Left lung (tissue), 10 donors: ENCODE results near the gene CHAC2. TPM values are rescaled to one million over a fixed set of nuclear protein-coding genes. Genes with fewer than 3 reads are reported as not detected.

Source experiments
- ATAC-seq: fragments of 200-7000 bp; cut with Tn5 transposase; one replicate; pipeline ENCODE4 v1.9.1; 2020; ENCODE audit warnings: moderate library complexity
- DNase-seq, 4 donors: peaks; one replicate each; pipeline ENCODE4 v3.0.0-alpha.2; 2013 to 2020
- H3K27ac ChIP-seq, 2 donors: fragments of 200-600 bp; sonication (generic) in 1 of 2; one replicate each; pipeline versions ENCODE4 v1.5.0 to v1.8.0; 2020 to 2021
- H3K27me3 ChIP-seq, 2 donors: fragments of 200-600 bp; sonication (generic) in 1 of 2; one replicate each; pipeline versions ENCODE4 v1.5.0 to v1.8.0; 2020 to 2021
- H3K36me3 ChIP-seq, 2 donors: fragments of 200-600 bp; sonication (generic) in 1 of 2; one replicate each; pipeline versions ENCODE4 v1.5.0 to v1.8.0; 2020 to 2021
- H3K4me1 ChIP-seq, 2 donors: fragments of 200-600 bp; one replicate each; pipeline ENCODE4 v1.8.0; 2021
- H3K4me3 ChIP-seq, 2 donors: fragments of 200-600 bp; sonication (generic) in 1 of 2; one replicate each; pipeline versions ENCODE4 v1.5.0 to v1.8.0; 2020 to 2021; ENCODE audit warnings: mild to moderate bottlenecking in 1 of 2
- H3K9me3 ChIP-seq, 2 donors: fragments of 200-600 bp; sonication (generic) in 1 of 2; one replicate each; pipeline versions ENCODE4 v1.5.0 to v1.8.0; 2020 to 2021
- CTCF ChIP-seq, 2 donors: fragments of 200-600 bp; sonication (generic) in 1 of 2; IDR thresholded peaks; one replicate each; pipeline versions ENCODE4 v1.5.0 to v1.8.0; 2021; ENCODE audit warnings: antibody characterized with exemption in 2 of 2
- intact Hi-C, 2 donors: fragments of 100-400 bp; cut with DNase I; formaldehyde crosslinking; loops; one replicate each; pipeline versions ENCODE4 v1.11.2 to v1.14.2; 2022
- polyA plus RNA-seq, 6 donors: library from polyadenylated mRNA; unstranded; fragments of 120-200 nt; gene quantifications; one replicate each; pipeline ENCODE4 v1.2.1, GENCODE V29; 2013; ENCODE audit not compliant: insufficient read length in 6 of 6
- total RNA-seq, 2 donors: library from RNA; stranded (reverse); fragmentation: NEBNext Ultra II Directional; extraction: Animal tissue kit (Norgen Biotek cat#: 25700); gene quantifications; one replicate each; pipeline ENCODE4 v1.2.1, GENCODE V29; 2021
- donor health status: DM: no; HTN: yes; CAD: no.
- donor health status: DM: no; HTN: no; CAD: no.

Gene CHAC2
- total and polyA plus RNA-seq, 8 donors: 1.6 to 9.6 (median 2.4) TPM

- Histone ChIP-seq H3K4me1 (peaks cover 8 to 56% of the 10 kb centered on the region in 2 donors), H3K4me3 (no peak overlapping the region)
- ATAC-seq: no peak
Observed at GRCh38 chr2:53784436-53784835, 16.8 kb downstream of the CHAC2 start.

GRCh38 chr2:53785366-53785765 lies 17.8 kb downstream of the CHAC2 start:
- DNase-seq (no peak), ATAC-seq (no peak)
- peaks cover 0 to 8% of the 10 kb centered on the region in 2 donors for H3K36me3 ChIP-seq
- H3K27ac ChIP-seq: peak overlapping the region in 1 of 2 donors; percentile 84
- peak overlapping the region; percentile 69 to 70 for H3K4me3 ChIP-seq
- peaks cover 8 to 63% of the 10 kb centered on the region in 2 donors for H3K4me1 ChIP-seq
- H3K9me3 ChIP-seq: no peaks in the 10 kb centered on the region
- intact Hi-C loops: no loop called here
- H3K27me3 ChIP-seq: no peaks in the 10 kb centered on the region
- no peak for TF ChIP-seq CTCF (IDR thresholded peaks at IDR 0.05)

More at GRCh38 chr2:53784436-53784835, 16.8 kb downstream of the CHAC2 start:
- H3K36me3 ChIP-seq: peaks cover 0 to 9% of the 10 kb centered on the region in 2 donors
- TF ChIP-seq CTCF (IDR thresholded peaks at IDR 0.05): no peak
- no peak for DNase-seq
- H3K27ac ChIP-seq: no peak overlapping the region
- no peaks in the 10 kb centered on the region for H3K27me3 ChIP-seq
- H3K9me3 ChIP-seq: no peaks in the 10 kb centered on the region
- intact Hi-C loops: no loop called here

GRCh38 chr2:53786352-53786704 lies 18.7 kb downstream of the CHAC2 start:
- Histone ChIP-seq H3K27me3 (no peaks in the 10 kb centered on the region), H3K36me3 (peaks cover 0 to 3% of the 10 kb centered on the region in 2 donors), H3K4me3 (peak overlapping the region; percentile 69 to 70), H3K4me1 (peaks cover 8 to 65% of the 10 kb centered on the region in 2 donors), H3K9me3 (no peaks in the 10 kb centered on the region), H3K27ac (peak overlapping the region; percentile 80 to 84)
- peak in 1 of 4 donors; percentile 39 for DNase-seq
- intact Hi-C loops: no loop called here
- ATAC-seq: peak; percentile 38
- TF ChIP-seq CTCF (IDR thresholded peaks at IDR 0.05): no peak

GRCh38 chr2:53786705-53787613 lies 19.4 kb downstream of the CHAC2 start, which contains the start of the genes ASB3 and ERLEC1:
ASB3 (minus strand) TSS chr2:53786953; CDS start chr2:53765572, 21,381 bp downstream.
ERLEC1 (plus strand) TSS chr2:53787044; CDS start chr2:53787211, 167 bp downstream.
- peak; percentile 93 for ATAC-seq
- peak; percentile 88 to 96 (median 94) for DNase-seq
- intact Hi-C loops: no loop called here
- Histone ChIP-seq H3K4me3 (peak within 1 kb of the TSS; percentile 69 to 70), H3K4me1 (peaks cover 8 to 65% of the 10 kb centered on the region in 2 donors), H3K27me3 (no peaks in the 10 kb centered on the region), H3K27ac (peak within 1 kb of the TSS; percentile 80 to 84), H3K36me3 (no peaks in the 10 kb centered on the region), H3K9me3 (no peaks in the 10 kb centered on the region)
- no peak for TF ChIP-seq CTCF (IDR thresholded peaks at IDR 0.05)

- no peaks in the 10 kb centered on the region for H3K36me3 ChIP-seq
- no peak for TF ChIP-seq CTCF (IDR thresholded peaks at IDR 0.05)
- ATAC-seq: peak; percentile 45
- intact Hi-C loops: no loop called here
- no peak for DNase-seq
- peak overlapping the region; percentile 69 to 70 for H3K4me3 ChIP-seq
- H3K27ac ChIP-seq: peak overlapping the region; percentile 80 to 84
- H3K9me3 ChIP-seq: no peaks in the 10 kb centered on the region
- H3K4me1 ChIP-seq: peaks cover 8 to 67% of the 10 kb centered on the region in 2 donors
- H3K27me3 ChIP-seq: no peaks in the 10 kb centered on the region
Observed at GRCh38 chr2:53787614-53788289, 20.1 kb downstream of the CHAC2 start.
